NCI-H1694 (cell line): Measurements from ENCODE around the gene LDB2.
"Not testable (repeated sequence)": the region's sequence is repeated elsewhere in the genome, so short reads cannot be mapped to it uniquely, and the experiment has no call there.

ENCODE experiments used
- DNase-seq: peaks from one replicate; lab custom pipeline; 2025; lab: John Stamatoyannopoulos, UW

Gene LDB2

DNA sequence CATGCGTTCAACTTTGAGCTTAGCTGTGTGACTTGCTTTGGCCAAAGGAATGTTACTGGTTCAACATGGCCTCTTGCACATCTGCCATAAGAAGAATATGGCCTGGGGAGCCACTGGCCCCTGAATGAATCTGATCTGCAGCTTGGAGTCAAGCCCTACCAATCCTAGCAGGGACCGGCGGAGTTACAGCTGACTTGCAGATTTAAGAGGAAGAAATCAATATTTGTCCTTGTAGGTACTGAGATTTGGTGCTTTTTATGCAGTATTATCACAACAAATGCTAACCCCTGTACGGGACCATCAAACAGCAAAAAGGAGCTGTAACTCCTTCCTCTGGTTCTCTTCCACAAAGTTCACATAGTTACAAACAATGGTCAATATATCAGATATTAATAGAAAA lies 252.0 kb downstream of the LDB2 start:
- DNase-seq: no peak

DNA sequence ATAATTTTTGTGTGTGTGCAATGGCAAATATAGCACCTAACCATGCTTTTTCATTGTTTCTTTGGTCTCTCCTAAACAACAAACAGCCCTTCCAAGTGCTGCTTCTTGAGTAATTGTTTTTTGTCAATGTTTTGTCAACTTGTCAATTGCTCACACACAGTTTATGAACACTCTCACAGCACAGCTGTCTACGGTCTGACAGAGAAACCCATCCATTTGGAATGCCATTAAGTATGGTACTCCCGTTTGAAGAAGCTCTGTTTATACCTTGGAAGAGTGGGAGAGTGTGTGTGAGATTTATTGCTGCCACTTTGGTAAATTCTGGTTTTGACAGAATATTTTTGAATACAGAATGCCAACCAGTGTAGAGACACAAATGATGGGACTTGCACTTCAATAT lies 254.6 kb downstream of the LDB2 start:
- DNase-seq: no peak

DNA sequence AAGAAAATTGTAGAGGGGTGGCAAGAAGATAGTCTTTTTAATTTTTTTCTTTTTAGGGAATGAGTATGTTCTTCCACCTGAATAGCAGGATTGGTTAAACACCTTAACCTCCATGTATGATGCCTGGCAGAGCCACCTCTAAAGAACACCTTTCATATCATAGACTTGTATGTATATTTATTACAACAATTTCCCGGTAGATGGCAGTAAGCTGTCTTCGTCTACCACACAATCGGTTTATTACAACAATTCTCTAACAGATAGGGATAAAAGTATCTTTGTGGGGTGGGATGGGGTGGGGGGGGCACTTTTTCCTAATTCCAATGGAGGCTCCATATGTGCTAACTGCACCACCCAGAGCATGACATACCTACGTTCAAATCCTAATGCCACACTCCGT lies 255.5 kb downstream of the LDB2 start:
- no peak for DNase-seq

DNA sequence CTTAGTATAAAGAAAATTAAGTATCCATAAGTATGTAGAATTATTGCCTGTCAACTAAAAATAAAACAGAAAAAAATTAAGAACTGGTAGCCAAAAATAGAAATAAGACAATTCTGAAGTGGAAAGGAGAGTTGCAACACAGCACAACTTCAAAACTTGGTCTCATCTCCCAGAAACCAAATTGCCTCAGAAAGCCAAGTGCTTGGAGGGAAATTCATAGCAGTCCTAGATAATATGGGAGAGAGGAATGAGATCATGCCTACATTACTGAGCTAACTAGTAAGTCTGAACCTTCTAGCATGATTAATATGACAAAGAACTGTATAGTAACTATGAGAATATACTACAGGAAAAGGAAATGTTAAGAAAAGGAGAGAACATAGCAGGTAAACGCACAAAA lies 256.5 kb downstream of the LDB2 start:
- DNase-seq: no peak

DNA sequence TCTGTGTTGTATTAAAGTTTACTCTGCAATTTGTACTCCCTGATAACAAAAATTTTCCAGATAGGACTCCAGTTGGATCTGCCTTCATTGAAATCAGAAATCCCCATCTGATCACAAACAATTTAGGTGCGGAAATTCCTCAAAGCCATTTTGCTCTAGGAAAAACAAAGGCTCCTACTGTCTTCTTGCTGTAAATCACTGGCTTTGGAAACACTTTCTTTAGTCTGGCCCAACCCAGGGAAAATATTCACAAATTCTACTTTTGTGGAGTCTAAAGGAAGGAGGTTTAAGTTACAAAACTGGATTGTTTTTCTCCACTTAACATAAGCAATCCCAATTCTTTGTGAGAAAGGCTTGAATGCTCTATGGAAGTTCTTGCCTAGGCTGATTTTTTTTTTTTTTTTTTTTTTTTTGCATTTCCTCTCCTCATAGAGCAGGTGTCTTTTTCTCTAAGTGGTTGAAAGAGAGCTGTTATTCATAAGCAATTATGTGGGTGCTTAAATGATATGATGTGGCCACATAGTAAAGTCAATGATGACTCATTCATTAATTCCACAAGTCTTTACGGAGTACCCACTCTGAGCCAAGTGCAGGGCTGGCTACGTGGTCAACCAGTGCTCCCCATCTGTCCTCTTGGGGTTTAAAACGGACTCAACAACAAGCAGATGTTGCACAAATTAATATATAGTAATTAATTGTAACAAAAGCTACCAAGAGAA lies 261.4 kb downstream of the LDB2 start:
- no peak for DNase-seq

DNA sequence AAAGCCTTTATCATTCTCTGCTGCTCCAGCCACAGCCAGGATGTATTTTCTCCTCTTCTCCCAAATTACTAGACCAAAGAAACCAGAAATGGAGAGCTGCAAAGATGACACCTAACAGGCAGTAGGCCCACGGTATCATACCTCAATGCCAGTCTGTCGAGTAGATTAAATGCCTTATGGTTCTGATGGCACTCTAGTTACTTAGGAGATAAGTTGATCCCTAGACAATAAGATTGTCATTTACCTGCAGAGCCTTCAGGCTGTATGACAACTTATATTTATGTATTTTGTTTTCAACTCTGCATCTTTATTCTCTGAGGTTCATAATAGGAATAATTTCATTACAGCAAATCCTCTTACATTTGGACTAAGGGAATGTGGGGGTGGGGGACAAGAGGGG lies 262.1 kb downstream of the LDB2 start:
- DNase-seq: no peak

DNA sequence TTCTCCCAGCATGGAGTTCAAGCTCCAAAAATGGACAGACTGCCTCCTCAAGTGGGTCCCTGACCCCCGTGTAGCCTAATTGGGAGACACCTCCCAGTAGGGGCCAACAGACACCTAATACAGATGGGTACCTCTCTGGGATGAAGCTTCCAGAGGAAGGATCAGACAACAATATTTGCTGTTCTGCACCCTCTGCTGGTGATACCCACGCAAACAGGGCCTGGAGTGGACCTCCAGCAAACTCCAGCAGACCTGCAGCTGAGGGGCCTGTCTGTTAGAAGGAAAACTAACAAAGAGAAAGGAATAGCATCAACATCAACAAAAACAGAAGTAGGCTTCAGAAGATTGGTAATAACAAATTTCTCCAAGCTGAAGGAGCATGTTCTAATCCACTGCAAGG lies 269.2 kb downstream of the LDB2 start:
- DNase-seq: not testable (repeated sequence)

DNA sequence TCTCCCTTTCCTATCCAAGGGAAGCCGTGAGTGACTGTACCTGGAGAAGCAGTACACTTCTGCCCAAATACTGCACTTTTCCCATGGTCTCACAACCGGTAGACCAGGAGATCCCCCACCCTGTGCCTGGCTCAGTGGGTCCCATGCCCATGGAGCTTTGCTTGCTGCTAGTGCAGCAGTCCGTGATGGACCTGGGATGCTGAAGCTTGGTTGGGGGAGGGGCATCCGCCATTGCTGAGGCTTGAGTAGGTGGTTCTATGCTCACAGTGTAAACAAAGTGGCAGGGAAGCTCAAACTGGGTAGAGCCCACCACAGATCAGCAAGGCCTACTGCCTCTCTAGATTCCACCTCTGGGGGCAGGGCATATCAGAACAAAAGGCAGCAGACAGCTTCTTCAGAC lies 269.6 kb downstream of the LDB2 start:
- not testable (repeated sequence) for DNase-seq

DNA sequence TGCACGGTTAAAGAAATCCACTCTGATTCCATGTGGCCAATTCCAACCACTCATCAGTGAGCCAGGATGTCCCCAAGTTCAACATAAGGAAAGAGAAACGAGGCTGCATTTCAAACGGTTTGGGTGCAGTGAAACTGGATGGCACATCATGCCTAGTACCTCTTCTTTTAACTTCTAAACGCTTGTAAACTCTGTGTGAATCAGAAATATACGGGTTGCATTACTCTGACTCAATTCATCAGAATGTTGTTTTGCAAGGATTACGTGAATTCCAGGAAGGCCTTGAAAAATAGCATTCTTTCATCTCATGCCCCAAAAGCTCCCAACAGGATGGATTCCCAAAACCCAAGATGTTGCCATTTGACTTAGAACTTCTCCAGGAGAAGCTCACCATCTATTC lies 270.4 kb downstream of the LDB2 start:
- no peak for DNase-seq

DNA sequence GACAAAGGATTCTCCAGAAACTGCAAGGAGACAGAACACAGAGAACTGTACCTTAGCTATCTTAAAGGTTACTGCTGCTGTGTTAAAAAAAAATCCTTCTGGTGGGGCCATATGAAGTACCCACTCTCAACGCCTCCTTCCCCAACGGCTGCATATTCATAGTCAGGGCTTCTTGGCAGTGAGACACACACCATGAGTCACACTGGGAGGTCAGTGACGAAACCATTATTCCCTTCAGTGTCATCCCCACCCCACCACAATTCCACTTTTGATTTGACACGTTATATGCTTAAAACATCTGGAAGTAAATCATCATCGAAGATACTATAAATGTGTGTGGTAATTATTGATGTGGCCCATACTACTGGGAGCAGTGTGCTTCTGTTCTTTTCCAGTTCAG lies 271.5 kb downstream of the LDB2 start:
- DNase-seq: no peak

DNA sequence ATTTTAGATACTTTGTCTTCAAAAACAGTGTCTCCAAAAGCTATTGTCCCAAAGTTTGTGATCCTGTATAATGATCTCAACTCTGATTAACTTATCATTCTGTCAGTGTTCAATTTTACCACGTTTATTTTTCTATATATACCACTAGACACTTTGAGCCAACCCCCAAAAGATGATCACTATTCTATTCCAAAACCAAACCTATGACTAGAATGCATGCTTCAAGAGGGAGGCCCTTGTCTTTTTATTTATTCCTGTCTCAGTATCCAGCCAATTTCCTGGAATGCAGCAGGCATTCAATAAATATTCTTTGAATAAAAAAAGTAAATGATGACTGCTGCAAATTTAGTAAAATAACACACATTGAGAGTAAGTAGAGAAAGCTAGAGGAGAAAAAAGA lies 275.6 kb downstream of the LDB2 start:
- no peak for DNase-seq

DNA sequence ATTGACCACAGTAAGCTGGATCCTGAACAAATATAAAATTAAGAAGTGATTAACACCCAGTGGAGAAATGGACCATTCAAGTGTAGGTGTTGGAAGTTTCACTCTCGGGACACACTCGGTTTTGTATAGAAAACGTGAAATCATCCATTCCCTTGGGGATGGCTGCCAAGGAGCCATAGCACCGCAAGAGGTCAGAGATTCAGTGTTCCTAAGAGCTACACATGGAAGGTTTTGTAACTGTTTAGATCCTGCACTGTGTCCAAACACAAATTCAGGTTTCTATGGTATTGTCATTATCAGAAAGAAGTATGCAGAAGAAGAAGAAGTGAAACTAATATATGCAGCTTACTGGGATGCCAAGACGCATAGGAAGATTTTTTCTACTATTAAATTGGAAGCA lies 281.0 kb downstream of the LDB2 start:
- DNase-seq: no peak

DNA sequence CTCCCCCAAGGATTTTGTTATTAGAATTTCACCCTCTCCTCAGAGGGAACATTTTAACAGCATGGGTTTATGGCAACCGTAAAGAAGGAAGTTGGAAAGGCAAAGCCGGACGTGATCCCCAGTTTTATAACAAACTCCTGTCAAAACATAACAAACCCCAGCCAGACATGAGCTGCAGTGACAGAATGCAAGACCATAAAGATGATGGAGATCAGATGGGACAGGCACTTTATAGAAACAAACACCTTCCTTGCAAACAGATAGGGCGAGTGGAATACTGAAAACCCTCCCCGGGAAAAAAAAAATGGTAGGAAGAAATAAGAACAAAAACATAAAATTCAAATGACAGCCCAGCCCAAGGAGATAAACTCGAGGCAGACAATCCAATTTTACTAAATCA lies 281.4 kb downstream of the LDB2 start:
- DNase-seq: no peak

DNA sequence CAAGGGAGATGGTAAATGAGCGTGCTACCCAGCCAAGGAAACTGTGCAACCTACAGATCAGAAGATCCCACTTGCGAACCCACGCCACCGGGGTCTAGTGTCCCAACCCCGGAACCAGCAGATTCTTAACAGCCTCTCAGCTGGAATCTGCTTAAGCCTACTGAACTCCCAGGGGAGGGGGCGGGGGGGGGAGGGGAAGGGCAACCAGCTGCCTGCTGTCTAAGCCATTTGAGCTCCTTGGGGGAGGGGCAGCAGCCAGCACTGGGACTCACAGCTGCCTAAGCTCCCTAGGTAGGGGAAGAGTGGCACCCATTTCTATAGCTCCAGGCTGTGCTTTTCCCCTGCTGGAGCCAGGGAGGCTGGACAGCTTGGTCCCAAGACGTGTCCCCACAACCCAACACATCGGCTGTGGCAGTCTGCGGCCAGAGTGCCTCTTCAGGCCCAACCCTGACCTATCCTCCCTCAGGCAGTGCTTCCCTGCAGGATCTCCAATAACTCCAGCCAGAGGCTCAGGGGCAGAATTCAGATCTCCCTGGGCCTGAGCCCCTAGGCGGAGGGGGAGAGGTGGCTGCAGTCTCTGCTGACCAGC lies 289.2 kb downstream of the LDB2 start:
- no peak for DNase-seq

DNA sequence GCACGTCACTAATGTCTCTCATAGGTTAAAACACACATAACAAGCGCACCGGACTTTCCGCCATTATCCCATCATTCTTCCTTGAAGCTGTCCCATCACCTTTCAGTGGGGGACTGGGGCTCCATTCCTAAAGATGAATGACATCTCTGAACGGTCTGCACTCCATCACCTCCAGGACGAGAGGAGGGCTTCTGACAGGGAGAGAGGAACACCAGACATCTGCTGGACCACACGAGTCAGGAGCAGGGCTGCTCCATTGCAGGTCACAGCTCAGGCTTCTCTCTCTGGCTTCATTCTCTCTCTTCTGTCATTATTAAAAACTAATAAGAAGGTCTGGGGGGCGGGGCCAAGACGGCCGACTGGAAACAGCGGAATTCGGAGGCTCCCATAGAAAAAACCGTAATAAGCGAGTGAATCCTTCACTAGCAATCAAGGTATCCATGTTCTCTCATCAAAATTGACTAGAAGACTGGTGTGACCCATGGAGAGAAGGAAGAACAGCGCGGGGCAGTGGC lies 289.8 kb downstream of the LDB2 start:
- DNase-seq: no peak

DNA sequence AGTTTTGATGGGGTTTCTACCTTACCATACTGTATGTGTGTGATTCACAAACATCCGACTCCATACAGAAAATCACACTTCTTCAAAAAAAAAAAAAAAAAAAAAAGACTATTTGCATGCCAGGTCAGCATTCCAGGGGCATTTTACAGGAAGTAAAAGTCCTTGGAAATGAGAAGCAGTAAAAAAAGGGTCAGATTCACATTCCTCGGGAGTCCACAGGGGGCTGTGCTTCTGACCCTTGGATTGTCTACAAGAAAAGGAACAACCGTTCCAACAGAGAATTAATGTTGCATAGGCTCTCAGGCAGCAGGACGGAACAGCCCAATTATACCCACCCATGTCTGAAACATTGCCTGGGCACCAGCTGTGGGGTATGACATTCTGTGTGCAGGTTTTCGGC lies 290.3 kb downstream of the LDB2 start:
- DNase-seq: no peak

DNA sequence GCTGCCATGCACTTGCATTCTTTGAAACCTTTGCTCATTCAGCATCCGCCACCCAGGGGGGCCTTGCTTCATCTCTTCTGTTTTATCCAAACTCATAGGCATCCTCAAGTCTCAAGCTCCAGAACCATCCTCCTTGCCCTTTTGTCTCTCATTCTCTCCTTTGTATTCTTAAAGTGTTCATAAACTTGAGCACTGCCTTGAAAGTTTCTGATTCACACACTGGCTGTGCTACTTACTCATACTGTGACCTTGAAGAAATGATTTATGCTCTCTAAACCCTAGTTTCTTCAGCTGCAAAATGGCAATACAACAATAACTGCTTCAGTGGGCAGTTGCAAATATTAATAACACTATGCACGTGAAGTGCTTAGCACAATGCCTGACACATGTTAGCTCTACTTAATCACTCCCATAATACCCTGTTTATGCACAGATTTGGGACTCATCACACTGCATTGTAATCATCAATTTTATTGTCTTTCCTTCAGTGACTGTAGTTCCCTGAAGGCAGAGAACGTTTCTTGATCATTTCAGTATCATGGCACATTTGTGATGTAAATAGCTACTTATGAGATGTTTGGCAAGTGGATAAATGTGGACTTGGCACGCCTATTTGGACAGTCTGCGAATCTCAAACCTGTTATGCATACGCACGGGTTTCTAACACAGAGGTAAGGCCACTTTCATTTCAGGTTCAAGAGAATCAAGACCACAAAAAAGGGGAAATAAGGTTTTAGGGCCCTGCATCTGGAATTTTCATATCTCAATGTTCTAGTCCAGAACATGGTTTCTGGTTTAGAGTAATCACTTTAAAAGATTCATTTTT lies 291.0 kb downstream of the LDB2 start:
- no peak for DNase-seq

DNA sequence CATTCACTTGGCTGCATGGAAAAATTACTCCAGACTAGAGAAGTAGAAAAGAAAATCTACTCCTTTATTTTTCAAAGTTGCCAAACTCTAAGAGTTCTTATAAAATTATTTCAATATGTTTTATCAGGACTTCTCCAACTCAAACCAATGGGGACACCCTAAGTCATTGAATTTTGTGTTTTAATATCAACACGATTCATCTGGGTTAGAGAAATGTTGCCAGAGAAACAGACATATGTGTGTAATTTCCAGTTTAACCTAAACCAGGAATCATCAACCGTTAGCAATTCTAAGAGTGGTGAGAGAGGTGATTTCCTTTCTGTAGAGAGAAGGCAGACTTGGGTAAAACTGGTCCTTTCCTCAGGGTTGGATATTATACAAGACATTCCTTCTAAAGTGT lies 291.8 kb downstream of the LDB2 start:
- no peak for DNase-seq

DNA sequence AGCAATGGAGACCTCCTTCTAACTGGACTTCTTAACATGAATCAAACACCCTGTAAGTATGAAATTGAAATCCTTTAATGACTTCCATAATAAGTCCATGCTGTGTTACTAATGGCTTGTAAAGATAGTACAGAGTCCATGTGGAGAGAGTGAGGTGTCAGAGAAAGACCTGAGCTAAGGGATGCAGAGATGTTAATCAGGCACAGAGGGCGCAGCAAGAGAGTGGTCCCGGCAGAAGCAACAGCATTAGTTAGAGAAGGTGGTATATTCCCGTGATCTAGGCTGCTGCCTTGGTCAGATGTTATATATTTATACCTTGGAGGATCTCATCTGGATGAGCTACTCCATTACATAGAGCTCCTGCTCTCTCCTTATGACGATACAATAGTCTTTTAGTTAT lies 295.3 kb downstream of the LDB2 start:
- DNase-seq: no peak

DNA sequence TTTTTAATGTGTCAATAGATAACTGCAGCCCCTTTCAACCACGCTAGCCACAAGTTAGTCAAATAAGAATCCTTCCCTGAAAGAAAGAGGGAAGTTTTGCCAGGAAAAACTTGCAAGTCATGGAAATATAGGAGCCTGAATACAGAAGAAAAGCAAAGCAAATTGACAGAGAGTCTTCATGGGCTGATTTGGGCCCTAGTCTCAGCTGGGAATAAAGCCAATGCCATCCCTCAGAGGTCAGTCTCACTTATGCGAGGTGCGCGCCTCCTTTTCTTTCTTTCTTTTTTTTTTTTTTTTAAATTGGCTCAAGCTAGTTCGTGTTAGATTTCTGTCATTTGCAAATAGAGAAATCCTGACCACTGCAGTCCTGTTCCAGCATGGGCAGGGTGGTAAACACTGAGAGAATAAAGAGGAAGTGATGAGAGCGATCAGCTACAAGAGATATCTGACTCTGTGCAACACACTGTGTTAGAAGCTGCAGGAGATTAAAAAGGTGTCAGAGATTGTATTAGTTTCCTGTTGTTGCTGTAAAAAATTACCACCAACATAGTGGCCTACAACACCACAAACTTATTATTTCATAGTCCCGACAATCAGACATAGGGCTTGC lies 299.7 kb downstream of the LDB2 start:
- no peak for DNase-seq

DNA sequence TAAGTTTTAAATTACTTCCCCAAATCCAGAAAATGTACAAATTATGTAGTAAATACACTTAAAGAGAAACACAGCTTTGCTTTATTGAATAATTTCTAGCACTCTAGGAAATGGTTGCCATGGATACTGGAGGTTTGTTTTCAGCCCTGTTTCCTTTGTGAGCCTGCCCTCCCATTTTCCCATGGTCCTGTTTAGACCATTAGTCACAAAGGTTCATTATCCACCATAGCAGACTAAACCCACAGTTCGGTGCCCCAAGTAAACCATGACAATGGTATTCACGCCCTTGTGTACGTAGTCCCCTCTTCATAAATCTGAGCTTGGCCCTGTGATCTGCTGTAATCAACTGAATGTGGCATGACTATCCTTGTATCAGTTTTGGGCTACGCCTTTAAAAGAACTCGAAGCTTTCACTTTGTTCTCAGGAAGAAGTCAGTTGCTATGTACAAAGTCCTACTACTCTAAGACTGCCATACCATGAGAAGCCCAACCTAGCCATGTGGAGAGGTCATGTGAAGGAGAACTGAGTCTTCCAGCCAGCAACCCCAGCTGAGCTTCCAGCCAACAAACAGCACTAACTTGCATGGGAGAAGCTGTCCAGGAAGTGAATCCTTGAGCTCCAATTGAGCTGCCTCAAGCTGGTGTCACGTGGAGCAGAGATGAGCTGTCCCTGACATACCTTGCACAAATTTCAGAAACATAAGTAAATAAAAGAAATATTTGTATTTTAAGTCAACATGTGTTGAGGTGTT lies 300.4 kb downstream of the LDB2 start:
- no peak for DNase-seq

DNA sequence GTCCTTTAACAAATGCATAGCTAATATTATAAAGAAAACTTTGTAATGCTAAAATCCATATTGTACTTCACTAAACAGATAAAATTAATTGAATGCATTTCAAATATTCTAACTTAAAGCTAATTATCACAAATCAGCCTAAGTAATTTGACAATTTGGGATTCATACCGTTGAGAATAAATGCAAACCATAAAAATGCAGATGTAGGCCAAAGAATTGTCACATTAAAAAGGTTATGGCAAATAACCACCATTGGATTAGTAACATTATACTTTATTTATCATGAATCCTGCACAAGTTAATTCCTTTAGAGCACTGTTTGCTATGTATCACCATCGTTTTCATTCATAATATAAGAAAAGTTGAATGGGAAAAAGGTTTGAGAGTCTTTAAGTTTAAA lies 301.0 kb downstream of the LDB2 start:
- no peak for DNase-seq
